HepG2 (cell line): ENCODE data around the gene P2RY8. TPM values are rescaled to one million over a fixed set of nuclear protein-coding genes. Genes with fewer than 3 reads are reported as not detected.

Source experiments
- ATAC-seq: fragments of 200-7000 bp; cut with Tn5 transposase; 3 replicates; pipeline ENCODE4 v1.9.1; 2020; ENCODE audit warnings: mild to moderate bottlenecking, moderate library complexity
- BruUV-seq: library from RNA; stranded (reverse); fragments of 400-500 nt; replicated peaks from 2 replicates; lab custom pipeline; 2021; lab: Mats Ljungman, UMichigan
- CTCF ChIA-PET: fragments of 300-600 bp; formaldehyde crosslinking; extraction: SDS; loops from one replicate; lab custom pipeline; 2021; ENCODE audit warnings: low total read pairs, inconsistent platforms, low intra/inter-chr PET ratio; lab: Yijun Ruan, JAX
- POLR2A ChIA-PET: fragments of 350-600 bp; sonication (Branson Sonifier 250); formaldehyde crosslinking; loops from one replicate; lab custom pipeline; 2020; ENCODE audit warnings: antibody characterized with exemption, inconsistent platforms; lab: Yijun Ruan, JAX
- DNase-seq: peaks from one replicate; pipeline ENCODE4 v3.0.0-alpha.2; 2015; ENCODE audit warnings: low spot score
- FAIRE-seq: peaks from 3 replicates; lab custom pipeline; 2011; peaks lifted over from hg19 to GRCh38; lab: Jason Lieb, UNC
- H2AFZ ChIP-seq: one replicate; pipeline ENCODE4 v1.6.1; 2011; ENCODE audit warnings: low read length, inconsistent platforms
- H3K27ac ChIP-seq: fragments of 300-600 bp; 3 replicates; pipeline ENCODE4 v1.8.0; 2011; ENCODE audit warnings: mixed run types, mild to moderate bottlenecking, mixed read lengths, low read length, inconsistent platforms; ENCODE audit not compliant: insufficient read depth; ENCODE audit errors: extremely low read length
- H3K27me3 ChIP-seq, 2 experiments: fragments of 200-600 bp in 1 of 2; 2 replicates in 1 of 2; 3 replicates in 1 of 2; pipeline versions ENCODE4 v1.6.0 to v1.8.0; 2011; ENCODE audit warnings: low read length in 2 of 2, mild to moderate bottlenecking in 2 of 2, moderate library complexity in 2 of 2, inconsistent platforms in 1 of 2; ENCODE audit not compliant: insufficient read depth in 2 of 2, control insufficient read depth in 1 of 2
- H3K36me3 ChIP-seq, 2 experiments: fragments of 200-600 bp in 1 of 2; replicated peaks in 1 of 2; 2 replicates in 1 of 2; 3 replicates in 1 of 2; pipeline versions ENCODE4 v1.5.1 to v1.8.0; 2011; ENCODE audit warnings: low read length in 2 of 2, inconsistent platforms in 1 of 2; ENCODE audit not compliant: insufficient read depth in 2 of 2, control insufficient read depth in 1 of 2
- H3K4me1 ChIP-seq: 2 replicates; pipeline ENCODE4 v1.5.1; 2012; ENCODE audit warnings: low read length, inconsistent platforms; ENCODE audit not compliant: insufficient read depth
- H3K4me2 ChIP-seq: 2 replicates; pipeline ENCODE4 v1.6.0; 2011; ENCODE audit warnings: low read depth, low read length, inconsistent platforms
- H3K4me3 ChIP-seq, 3 experiments: fragments of 200-600 bp in 1 of 3; sonication (generic), shearing (Covaris generic) in 1 of 3; replicated peaks in 1 of 3; 2 replicates each; pipeline ENCODE4 v1.5.1; 2011 to 2016; ENCODE audit warnings: low read length in 3 of 3, inconsistent platforms in 2 of 3, low read depth in 2 of 3, mild to moderate bottlenecking in 2 of 3, control low read depth in 1 of 3, mixed read lengths in 1 of 3; ENCODE audit not compliant: insufficient read depth in 1 of 3
- H3K79me2 ChIP-seq: one replicate; pipeline ENCODE4 v1.6.1; 2011; ENCODE audit warnings: low read length, inconsistent platforms; ENCODE audit not compliant: insufficient read depth
- H3K9ac ChIP-seq: 2 replicates; pipeline ENCODE4 v1.6.0; 2011; ENCODE audit warnings: mild to moderate bottlenecking, low read depth, low read length, inconsistent platforms; ENCODE audit not compliant: insufficient read depth
- H3K9me3 ChIP-seq: 2 replicates; pipeline ENCODE4 v1.5.1; 2012; ENCODE audit warnings: mild to moderate bottlenecking, low read length
- H4K20me1 ChIP-seq: 2 replicates; pipeline ENCODE4 v1.6.0; 2011; ENCODE audit warnings: inconsistent platforms, mild to moderate bottlenecking, low read length, moderate library complexity; ENCODE audit not compliant: insufficient read depth
- BRCA1 ChIP-seq: sonication (generic); formaldehyde crosslinking; IDR thresholded peaks from 2 replicates; pipeline ENCODE4 v1.4.0; 2020; ENCODE audit warnings: missing genetic modification reagents
- CHCHD3 ChIP-seq: sonication (generic); formaldehyde crosslinking; IDR thresholded peaks from 2 replicates; pipeline ENCODE4 v1.8.0; 2022; ENCODE audit warnings: mild to moderate bottlenecking, missing genetic modification reagents, moderate library complexity
- CREB1 ChIP-seq, 2 experiments: fragments of 450-650 bp in 1 of 2; IDR thresholded peaks; 2 replicates each; pipeline ENCODE4 v1.6.1; 2016 to 2017; ENCODE audit warnings: control low read depth in 1 of 2, mild to moderate bottlenecking in 1 of 2, missing compliant biosample characterization in 1 of 2, missing genetic modification characterization in 1 of 2
- E2F2 ChIP-seq: sonication (generic); formaldehyde crosslinking; IDR thresholded peaks from 2 replicates; pipeline ENCODE4 v1.4.0; 2020; ENCODE audit warnings: missing genetic modification reagents, borderline replicate concordance
- ELF4 ChIP-seq: sonication (generic); formaldehyde crosslinking; IDR thresholded peaks from 2 replicates; pipeline ENCODE4 v1.5.0; 2020; ENCODE audit warnings: missing genetic modification reagents, mild to moderate bottlenecking, moderate library complexity, borderline replicate concordance
- FOSL2 ChIP-seq: sonication (generic); formaldehyde crosslinking; IDR thresholded peaks from 2 replicates; pipeline ENCODE4 v1.4.0; 2020; ENCODE audit warnings: missing genetic modification reagents
- FOXA1 ChIP-seq, 2 experiments: fragments of 450-650 bp in 1 of 2; sonication (generic) in 1 of 2; formaldehyde crosslinking in 1 of 2; IDR thresholded peaks; 2 replicates each; pipeline versions ENCODE4 v1.4.0 to v1.6.1; 2016 to 2020; ENCODE audit warnings: missing genetic modification reagents in 1 of 2
- IRX3 ChIP-seq: sonication (generic); formaldehyde crosslinking; IDR thresholded peaks from 2 replicates; pipeline ENCODE4 v1.8.1; 2023; ENCODE audit warnings: mild to moderate bottlenecking, low read depth, missing genetic modification reagents, borderline replicate concordance
- MXD3 ChIP-seq: IDR thresholded peaks from 2 replicates; pipeline ENCODE4 v1.6.1; 2016; ENCODE audit warnings: mild to moderate bottlenecking, missing biosample characterization, missing genetic modification reagents
- RARA ChIP-seq: IDR thresholded peaks from 2 replicates; pipeline ENCODE4 v1.6.1; 2016; ENCODE audit warnings: missing genetic modification reagents, missing compliant biosample characterization
- ZFP37 ChIP-seq: sonication (generic); formaldehyde crosslinking; IDR thresholded peaks from 2 replicates; pipeline ENCODE4 v1.4.0; 2020; ENCODE audit warnings: missing genetic modification reagents, borderline replicate concordance
- ZNF121 ChIP-seq: sonication (generic); formaldehyde crosslinking; IDR thresholded peaks from 2 replicates; pipeline ENCODE4 v1.5.0; 2020; ENCODE audit warnings: mild to moderate bottlenecking, missing genetic modification reagents
- ZNF607 ChIP-seq: sonication (generic); formaldehyde crosslinking; IDR thresholded peaks from 2 replicates; pipeline ENCODE4 v1.5.1; 2020; ENCODE audit warnings: missing genetic modification reagents, mild to moderate bottlenecking, borderline replicate concordance
- ZNF615 ChIP-seq: sonication (generic); formaldehyde crosslinking; IDR thresholded peaks from 2 replicates; pipeline ENCODE4 v1.5.0; 2020; ENCODE audit warnings: mild to moderate bottlenecking, missing genetic modification reagents, borderline replicate concordance
- ZNF891 ChIP-seq: sonication (generic); formaldehyde crosslinking; IDR thresholded peaks from 2 replicates; pipeline ENCODE4 v1.5.0; 2020; ENCODE audit warnings: mild to moderate bottlenecking, missing genetic modification reagents
- WGBS: methylation state at CpG from one replicate; pipeline ENCODE4 v1.1.6; 2017; ENCODE audit warnings: low lambda C conversion rate; 5-methylcytosine and 5-hydroxymethylcytosine counted together
- in situ Hi-C: cut with HindIII; loops from 2 replicates; pipeline ENCODE4 v1.10.0; 2017; ENCODE audit warnings: low pct_unique_long_range_greater_than_20kb; ENCODE audit not compliant: extremely low pct_ligation_motif_present
- intact Hi-C: fragments of 100-400 bp; cut with micrococcal nuclease; formaldehyde crosslinking; loops from one replicate; pipeline ENCODE4 v1.10.0; 2022; ENCODE audit not compliant: unreplicated experiment
- polyA plus RNA-seq, 8 experiments: library from polyadenylated mRNA; depleted of rRNA in 3 of 8; stranded (reverse) in 7 of 8; unstranded in 1 of 8; fragments of >200 nt; fragmentation: Illumina TruSeq in 4 of 8; extraction: Trizol in 4 of 8; gene quantifications; 2 replicates each; pipeline versions ENCODE4 v1.2.1 to v1.2.3, GENCODE V29; 2011 to 2016; ENCODE audit warnings: low read depth in 4 of 8, missing spikeins in 1 of 8, mixed read lengths in 1 of 8; ENCODE audit not compliant: insufficient read depth in 1 of 8
- total RNA-seq, 5 experiments: library from RNA; depleted of rRNA; stranded (reverse); fragments of >200 nt; fragmentation: Illumina TruSeq; extraction: Trizol; gene quantifications; 2 replicates each; pipeline ENCODE4 v1.2.3, GENCODE V29; 2016; ENCODE audit warnings: low read depth in 1 of 5

P2RY8 gene
- total and polyA plus RNA-seq, 2 of the 13 experiments (the other 11 are each of a cell fraction or from before 2014, with no cell fraction given), result 1.0 to 1.3 TPM

GRCh38 chrX:1584237-1585011, 47.4 kb upstream of the P2RY8 start:
- Histone ChIP-seq H3K27ac (no peak overlapping the region), H3K36me3 (no peaks in the 10 kb centered on the region), H3K27me3 (no peaks in the 10 kb centered on the region), H2AFZ (no peak overlapping the region), H3K4me2 (no peak overlapping the region), H3K9ac (no peak overlapping the region), H3K4me1 (peaks cover 10% of the 10 kb centered on the region), H3K4me3 (no peak overlapping the region), H3K9me3 (no peaks in the 10 kb centered on the region), H4K20me1 (no peaks in the 10 kb centered on the region), H3K79me2 (no peaks in the 10 kb centered on the region)
- intact Hi-C loops, result loop anchor here (10.0 kb wide), 1 partner anchor 50 kb away; the partner anchor contains the start of gene P2RY8
- WGBS, result 43% methylated on average over 8 of the region's 8 CpGs
- BruUV-seq, result no TSS peak
- in situ Hi-C loops, result loop anchor here (5.0 kb wide), 1 partner anchor 117 kb away; no protein-coding TSS in a partner anchor
- ATAC-seq, result no peak
- no peak for DNase-seq
- TF ChIP-seq ZNF615 (no peak), MXD3 (CRISPR knock-in tag) (no peak), ZNF121 (CRISPR knock-in tag) (peak; percentile 66), IRX3 (CRISPR knock-in tag) (no peak)
- ChIA-PET CTCF (no interaction called here), POLR2A (no interaction called here)
- FAIRE-seq, result no peak

- DNase-seq, result peak; percentile 63
- no peak for FAIRE-seq
- Histone ChIP-seq H3K4me2 (peak overlapping the region; percentile 77), H3K79me2 (no peaks in the 10 kb centered on the region), H3K36me3 (no peaks in the 10 kb centered on the region), H3K27me3 (no peaks in the 10 kb centered on the region), H3K4me3 (peak overlapping the region in 2 of 3 experiments; percentile 22 to 33; a peak in 3 of 6 replicates), H4K20me1 (no peaks in the 10 kb centered on the region), H3K9me3 (no peaks in the 10 kb centered on the region), H3K4me1 (peaks cover 8% of the 10 kb centered on the region), H3K27ac (no peak overlapping the region), H2AFZ (peak overlapping the region; percentile 61), H3K9ac (no peak overlapping the region)
- POLR2A ChIA-PET, result no interaction called here
- no TSS peak for BruUV-seq
- WGBS, result 2% methylated on average over 26 of the region's 27 CpGs
- CTCF ChIA-PET, result no interaction called here
- intact Hi-C loops (loop anchor here (10.0 kb wide), 1 partner anchor 48 kb away; the partner anchor contains the start of gene P2RY8), in situ Hi-C loops (loop anchor here (5.0 kb wide), 1 partner anchor 116 kb away; no protein-coding TSS in a partner anchor)
- peak; percentile 80 for ATAC-seq
- TF ChIP-seq CREB1 (IDR thresholded peaks at IDR 0.05) (peak; percentile 17; the same call in 1 of the 2 replicates), CREB1 (CRISPR knock-in tag; IDR thresholded peaks at IDR 0.05) (no peak), E2F2 (CRISPR knock-in tag) (no peak), RARA (no peak), ELF4 (CRISPR knock-in tag) (no peak), ZNF891 (CRISPR knock-in tag) (no peak), ZNF607 (no peak), ZFP37 (no peak), CHCHD3 (CRISPR knock-in tag) (no peak), FOSL2 (CRISPR knock-in tag) (peak; percentile 87), BRCA1 (CRISPR knock-in tag) (no peak), FOXA1 (IDR thresholded peaks at IDR 0.05) (no peak), FOXA1 (CRISPR knock-in tag; IDR thresholded peaks at IDR 0.05) (no peak)
Observed at GRCh38 chrX:1582686-1583437, 45.9 kb upstream of the P2RY8 start.
